HCT116 (cell line): ENCODE results near the gene AP5Z1. TPM values are rescaled to one million over a fixed set of nuclear protein-coding genes. Genes with fewer than 3 reads are reported as not detected.

Experiments
- ATAC-seq: fragments of 200-7000 bp; cut with Tn5 transposase; 2 replicates; pipeline ENCODE4 v1.9.1; 2020; ENCODE audit warnings: mild to moderate bottlenecking, moderate library complexity
- BruUV-seq: library from RNA; stranded (reverse); fragments of 400-500 nt; replicated peaks from 2 replicates; lab custom pipeline; 2021; lab: Mats Ljungman, UMichigan
- CTCF ChIA-PET: fragments of 300-600 bp; sonication (Branson Sonifier 250); formaldehyde crosslinking; loops from one replicate; lab custom pipeline; 2021; ENCODE audit warnings: antibody characterized with exemption; lab: Charles Lee
- POLR2A ChIA-PET: fragments of 300-600, 350-600 bp; sonication (Branson Sonifier 250); formaldehyde crosslinking; loops from one replicate; lab custom pipeline; 2021; ENCODE audit warnings: antibody characterized with exemption; lab: Charles Lee
- RAD21 ChIA-PET, 2 experiments: fragments of 300-600 bp; sonication (Branson Sonifier 250); formaldehyde crosslinking; loops; one replicate each; lab custom pipeline; 2023; ENCODE audit warnings: low total read pairs in 2 of 2; ENCODE audit not compliant: uncharacterized antibody in 2 of 2, unreplicated experiment in 2 of 2, low non-redundant PET in 1 of 2; lab: Charles Lee
- DNase-seq: peaks from one replicate; pipeline ENCODE4 v3.0.0-alpha.2; 2010; ENCODE audit warnings: low read depth, low spot score
- H2AFZ ChIP-seq: fragments of 200-600 bp; shearing (Covaris generic), sonication (generic); 2 replicates; pipeline ENCODE4 v1.6.1; 2017; ENCODE audit warnings: low read depth, mixed run types, mixed read lengths, antibody characterized with exemption, low read length; ENCODE audit not compliant: poor library complexity, severe bottlenecking
- H3K27ac ChIP-seq: 2 replicates; pipeline ENCODE4 v1.5.1; 2012; ENCODE audit warnings: low read depth, low read length
- H3K27me3 ChIP-seq: fragments of 200-600 bp; sonication (generic); 2 replicates; pipeline ENCODE4 v1.6.1; 2016; ENCODE audit warnings: mixed run types, low read length, mixed read lengths; ENCODE audit not compliant: insufficient read depth
- H3K36me3 ChIP-seq, 2 experiments: fragments of 200-500 bp in 1 of 2; fragments of 200-600 bp in 1 of 2; sonication (Bioruptor generic) in 1 of 2; sonication (generic) in 1 of 2; 2 replicates each; pipeline versions ENCODE4 v1.5.1 to v1.6.1; 2014 to 2016; ENCODE audit warnings: low read length in 2 of 2, inconsistent platforms in 1 of 2, mixed read lengths in 1 of 2, mixed run types in 1 of 2; ENCODE audit not compliant: insufficient read depth in 2 of 2, control insufficient read depth in 1 of 2
- H3K4me1 ChIP-seq, 2 experiments: fragments of 200-600 bp in 1 of 2; sonication (generic) in 1 of 2; 2 replicates each; pipeline versions ENCODE4 v1.5.1 to v1.6.1; 2012 to 2017; ENCODE audit warnings: low read length in 2 of 2, inconsistent platforms in 1 of 2, mild to moderate bottlenecking in 1 of 2, mixed read lengths in 1 of 2, mixed run types in 1 of 2, moderate library complexity in 1 of 2; ENCODE audit not compliant: insufficient read depth in 2 of 2, control insufficient read depth in 1 of 2
- H3K4me2 ChIP-seq: fragments of 200-600 bp; sonication (generic); 2 replicates; pipeline ENCODE4 v1.6.1; 2017; ENCODE audit warnings: mixed run types, low read length, mixed read lengths
- H3K4me3 ChIP-seq, 2 experiments: fragments of 200-600 bp in 1 of 2; sonication (generic) in 1 of 2; replicated peaks in 1 of 2; 2 replicates each; pipeline ENCODE4 v1.5.1; 2011 to 2016; ENCODE audit warnings: low read length in 2 of 2, control low read depth in 1 of 2, low read depth in 1 of 2, mild to moderate bottlenecking in 1 of 2, mixed read lengths in 1 of 2, mixed run types in 1 of 2
- H3K79me2 ChIP-seq: fragments of 200-600 bp; sonication (generic); 2 replicates; pipeline ENCODE4 v1.6.1; 2017; ENCODE audit warnings: mild to moderate bottlenecking, mixed run types, low read length, moderate library complexity, mixed read lengths; ENCODE audit not compliant: insufficient read depth
- H3K9ac ChIP-seq: fragments of 200-600 bp; sonication (generic); 2 replicates; pipeline ENCODE4 v1.6.1; 2016; ENCODE audit warnings: low read length, mixed read lengths
- H3K9me2 ChIP-seq: fragments of 200-600 bp; sonication (generic), shearing (Covaris generic); 2 replicates; pipeline ENCODE4 v1.6.1; 2017; ENCODE audit warnings: mixed run types, mild to moderate bottlenecking, moderate library complexity; ENCODE audit not compliant: insufficient read depth
- H3K9me3 ChIP-seq, 2 experiments: fragments of 200-500 bp in 1 of 2; fragments of 200-600 bp in 1 of 2; sonication (Bioruptor generic) in 1 of 2; sonication (generic) in 1 of 2; 2 replicates each; pipeline ENCODE4 v1.6.1; 2014 to 2017; ENCODE audit warnings: low read length in 2 of 2, mixed read lengths in 2 of 2, inconsistent platforms in 1 of 2, low read depth in 1 of 2, mild to moderate bottlenecking in 1 of 2, mixed run types in 1 of 2, moderate library complexity in 1 of 2; ENCODE audit not compliant: control insufficient read depth in 1 of 2, insufficient read depth in 1 of 2
- H4K20me1 ChIP-seq: fragments of 200-600 bp; sonication (generic), shearing (Covaris generic); 2 replicates; pipeline ENCODE4 v1.6.1; 2017; ENCODE audit warnings: mixed run types, mild to moderate bottlenecking, moderate library complexity; ENCODE audit not compliant: insufficient read depth
- CEBPB ChIP-seq: IDR thresholded peaks from 2 replicates; pipeline ENCODE4 v1.6.1; 2012; ENCODE audit warnings: low read depth
- EZH2 ChIP-seq: fragments of 200-600 bp; sonication (generic); IDR thresholded peaks from 2 replicates; pipeline ENCODE4 v1.6.1; 2017; ENCODE audit warnings: antibody characterized with exemption, mixed run types
- EZH2phosphoT487 ChIP-seq: fragments of 200-600 bp; IDR thresholded peaks from 2 replicates; pipeline ENCODE4 v1.6.1; 2018; ENCODE audit warnings: antibody characterized with exemption, borderline replicate concordance
- FOSL1 ChIP-seq: IDR thresholded peaks from 2 replicates; pipeline ENCODE4 v1.6.1; 2012; ENCODE audit warnings: low read depth
- JUND ChIP-seq: IDR thresholded peaks from 2 replicates; pipeline ENCODE4 v1.6.1; 2012
- RAD21 ChIP-seq: IDR thresholded peaks from 2 replicates; pipeline ENCODE4 v1.6.1; 2012; ENCODE audit warnings: low read depth, mild to moderate bottlenecking
- SIN3A ChIP-seq: IDR thresholded peaks from 2 replicates; pipeline ENCODE4 v1.6.1; 2012; ENCODE audit warnings: low read depth
- SRF ChIP-seq: IDR thresholded peaks from 2 replicates; pipeline ENCODE4 v1.6.1; 2012; ENCODE audit warnings: low read depth
- YY1 ChIP-seq: IDR thresholded peaks from 2 replicates; pipeline ENCODE4 v1.6.1; 2011; ENCODE audit warnings: low read length, low read depth, moderate library complexity, mild to moderate bottlenecking; ENCODE audit not compliant: insufficient replicate concordance; ENCODE audit errors: extremely low read depth
- ZFX ChIP-seq: fragments of 450-650 bp; IDR thresholded peaks from 2 replicates; pipeline ENCODE4 v1.6.1; 2017
- ZNF274 ChIP-seq: fragments of 200-500 bp; sonication (Bioruptor generic); IDR thresholded peaks from 2 replicates; pipeline ENCODE4 v1.6.1; 2014; ENCODE audit warnings: mild to moderate bottlenecking, low read depth, low read length, inconsistent platforms
- intact Hi-C: fragments of 100-400 bp; cut with micrococcal nuclease; formaldehyde crosslinking; loops from 2 replicates; pipeline ENCODE4 v1.10.0; 2022
- total RNA-seq: library from RNA; stranded (reverse); gene quantifications from one replicate; pipeline ENCODE4 v1.2.1, GENCODE V29; 2021; ENCODE audit not compliant: unreplicated experiment
- TF ChIP-seq, protein P1 (sequence below), 3 experiments: fragments of 200-600 bp in 1 of 3; sonication (generic) in 1 of 3; IDR thresholded peaks in 2 of 3; conservative IDR thresholded peaks in 1 of 3; 2 replicates each; pipeline ENCODE4 v1.5.1; 2012 to 2017; ENCODE audit warnings: low read depth in 2 of 3, low read length in 2 of 3, antibody characterized with exemption in 1 of 3, borderline replicate concordance in 1 of 3, control low read depth in 1 of 3, mild to moderate bottlenecking in 1 of 3, mixed read lengths in 1 of 3, mixed run types in 1 of 3, moderate library complexity in 1 of 3; ENCODE audit not compliant: insufficient read depth in 1 of 3
- TF ChIP-seq, protein P2 (sequence below): IDR thresholded peaks from 2 replicates; pipeline ENCODE4 v1.6.1; 2012
- TF ChIP-seq, protein P3 (sequence below): IDR thresholded peaks from 2 replicates; pipeline ENCODE4 v1.6.1; 2012; ENCODE audit warnings: low read depth

The AP5Z1 gene
- total RNA-seq, 1 experiment from 2014 or later = 23.2 TPM

DNA sequence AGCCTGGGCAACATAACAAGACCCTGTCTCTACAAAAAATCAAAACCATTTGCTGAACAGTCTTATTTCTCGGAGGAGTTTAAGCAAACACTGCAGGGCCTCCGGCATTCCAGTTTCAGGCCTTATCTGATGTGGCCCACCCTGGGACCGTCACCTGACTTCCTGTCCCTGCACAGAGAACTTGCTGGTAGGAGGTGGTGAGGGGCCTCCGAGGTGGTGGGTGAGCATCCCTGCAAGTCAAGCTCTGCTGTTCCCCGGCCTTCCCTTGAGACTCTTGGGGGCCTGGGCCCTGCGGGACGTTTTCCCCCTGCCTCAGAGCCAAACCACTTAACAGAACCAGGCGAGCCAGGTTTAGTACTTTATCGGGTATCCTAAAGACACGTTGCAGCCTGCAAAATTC, 44.5 kb upstream of the AP5Z1 start:
- CTCF ChIA-PET = no interaction called here

More for the DNA sequence above, 44.5 kb upstream of the AP5Z1 start:
- Histone ChIP-seq H3K4me3 (no peak overlapping the region), H3K9me3 (no peaks in the 10 kb centered on the region), H3K27me3 (no peaks in the 10 kb centered on the region), H3K4me2 (no peak overlapping the region), H4K20me1 (0 out of 2 replicates have a peak, but pooled peaks cover 2% of the 10 kb centered on the region), H3K9ac (no peak overlapping the region), H2AFZ (no peak overlapping the region), H3K9me2 (no peaks in the 10 kb centered on the region), H3K27ac (no peak overlapping the region), H3K79me2 (peaks cover 93% of the 10 kb centered on the region), H3K36me3 (peaks cover 0 to 5% of the 10 kb centered on the region in 2 experiments; a peak in 1 of 4 replicates), H3K4me1 (peaks cover 1 to 15% of the 10 kb centered on the region in 2 experiments)
- RAD21 ChIA-PET = no interaction called here
- DNase-seq (no peak), ATAC-seq (no peak)
- intact Hi-C loops = no loop called here
- no TSS peak for BruUV-seq
- POLR2A ChIA-PET = no interaction called here
- no peak for TF ChIP-seq JUND
- TF ChIP-seq EZH2 = no peak
- TF ChIP-seq SRF = no peak
- TF ChIP-seq, protein P1, sequence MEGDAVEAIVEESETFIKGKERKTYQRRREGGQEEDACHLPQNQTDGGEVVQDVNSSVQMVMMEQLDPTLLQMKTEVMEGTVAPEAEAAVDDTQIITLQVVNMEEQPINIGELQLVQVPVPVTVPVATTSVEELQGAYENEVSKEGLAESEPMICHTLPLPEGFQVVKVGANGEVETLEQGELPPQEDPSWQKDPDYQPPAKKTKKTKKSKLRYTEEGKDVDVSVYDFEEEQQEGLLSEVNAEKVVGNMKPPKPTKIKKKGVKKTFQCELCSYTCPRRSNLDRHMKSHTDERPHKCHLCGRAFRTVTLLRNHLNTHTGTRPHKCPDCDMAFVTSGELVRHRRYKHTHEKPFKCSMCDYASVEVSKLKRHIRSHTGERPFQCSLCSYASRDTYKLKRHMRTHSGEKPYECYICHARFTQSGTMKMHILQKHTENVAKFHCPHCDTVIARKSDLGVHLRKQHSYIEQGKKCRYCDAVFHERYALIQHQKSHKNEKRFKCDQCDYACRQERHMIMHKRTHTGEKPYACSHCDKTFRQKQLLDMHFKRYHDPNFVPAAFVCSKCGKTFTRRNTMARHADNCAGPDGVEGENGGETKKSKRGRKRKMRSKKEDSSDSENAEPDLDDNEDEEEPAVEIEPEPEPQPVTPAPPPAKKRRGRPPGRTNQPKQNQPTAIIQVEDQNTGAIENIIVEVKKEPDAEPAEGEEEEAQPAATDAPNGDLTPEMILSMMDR (IDR thresholded peaks at IDR 0.05 in 2 of 3, conservative IDR thresholded peaks at IDR 0.05 in 1 of 3; ENCODE audit: borderline replicate concordance in 1 of 3, insufficient read depth in 1 of 3, low read depth in 2 of 3, low read length in 2 of 3) = no peak
- no peak for TF ChIP-seq EZH2phosphoT487
- no peak for TF ChIP-seq SIN3A
- no peak for TF ChIP-seq RAD21
- TF ChIP-seq, protein P2, sequence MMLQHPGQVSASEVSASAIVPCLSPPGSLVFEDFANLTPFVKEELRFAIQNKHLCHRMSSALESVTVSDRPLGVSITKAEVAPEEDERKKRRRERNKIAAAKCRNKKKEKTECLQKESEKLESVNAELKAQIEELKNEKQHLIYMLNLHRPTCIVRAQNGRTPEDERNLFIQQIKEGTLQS = no peak
- no peak for TF ChIP-seq ZFX
- no peak for TF ChIP-seq YY1
- TF ChIP-seq, protein P3, sequence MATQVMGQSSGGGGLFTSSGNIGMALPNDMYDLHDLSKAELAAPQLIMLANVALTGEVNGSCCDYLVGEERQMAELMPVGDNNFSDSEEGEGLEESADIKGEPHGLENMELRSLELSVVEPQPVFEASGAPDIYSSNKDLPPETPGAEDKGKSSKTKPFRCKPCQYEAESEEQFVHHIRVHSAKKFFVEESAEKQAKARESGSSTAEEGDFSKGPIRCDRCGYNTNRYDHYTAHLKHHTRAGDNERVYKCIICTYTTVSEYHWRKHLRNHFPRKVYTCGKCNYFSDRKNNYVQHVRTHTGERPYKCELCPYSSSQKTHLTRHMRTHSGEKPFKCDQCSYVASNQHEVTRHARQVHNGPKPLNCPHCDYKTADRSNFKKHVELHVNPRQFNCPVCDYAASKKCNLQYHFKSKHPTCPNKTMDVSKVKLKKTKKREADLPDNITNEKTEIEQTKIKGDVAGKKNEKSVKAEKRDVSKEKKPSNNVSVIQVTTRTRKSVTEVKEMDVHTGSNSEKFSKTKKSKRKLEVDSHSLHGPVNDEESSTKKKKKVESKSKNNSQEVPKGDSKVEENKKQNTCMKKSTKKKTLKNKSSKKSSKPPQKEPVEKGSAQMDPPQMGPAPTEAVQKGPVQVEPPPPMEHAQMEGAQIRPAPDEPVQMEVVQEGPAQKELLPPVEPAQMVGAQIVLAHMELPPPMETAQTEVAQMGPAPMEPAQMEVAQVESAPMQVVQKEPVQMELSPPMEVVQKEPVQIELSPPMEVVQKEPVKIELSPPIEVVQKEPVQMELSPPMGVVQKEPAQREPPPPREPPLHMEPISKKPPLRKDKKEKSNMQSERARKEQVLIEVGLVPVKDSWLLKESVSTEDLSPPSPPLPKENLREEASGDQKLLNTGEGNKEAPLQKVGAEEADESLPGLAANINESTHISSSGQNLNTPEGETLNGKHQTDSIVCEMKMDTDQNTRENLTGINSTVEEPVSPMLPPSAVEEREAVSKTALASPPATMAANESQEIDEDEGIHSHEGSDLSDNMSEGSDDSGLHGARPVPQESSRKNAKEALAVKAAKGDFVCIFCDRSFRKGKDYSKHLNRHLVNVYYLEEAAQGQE = no peak
- no peak for TF ChIP-seq ZNF274
- TF ChIP-seq CEBPB = no peak
- TF ChIP-seq FOSL1 = no peak
